ENCODE data around the gene USP11.
A peak's percentile ranks its signal among the peaks of the same experiment; 100 is the strongest.

USP11 gene

DNA sequence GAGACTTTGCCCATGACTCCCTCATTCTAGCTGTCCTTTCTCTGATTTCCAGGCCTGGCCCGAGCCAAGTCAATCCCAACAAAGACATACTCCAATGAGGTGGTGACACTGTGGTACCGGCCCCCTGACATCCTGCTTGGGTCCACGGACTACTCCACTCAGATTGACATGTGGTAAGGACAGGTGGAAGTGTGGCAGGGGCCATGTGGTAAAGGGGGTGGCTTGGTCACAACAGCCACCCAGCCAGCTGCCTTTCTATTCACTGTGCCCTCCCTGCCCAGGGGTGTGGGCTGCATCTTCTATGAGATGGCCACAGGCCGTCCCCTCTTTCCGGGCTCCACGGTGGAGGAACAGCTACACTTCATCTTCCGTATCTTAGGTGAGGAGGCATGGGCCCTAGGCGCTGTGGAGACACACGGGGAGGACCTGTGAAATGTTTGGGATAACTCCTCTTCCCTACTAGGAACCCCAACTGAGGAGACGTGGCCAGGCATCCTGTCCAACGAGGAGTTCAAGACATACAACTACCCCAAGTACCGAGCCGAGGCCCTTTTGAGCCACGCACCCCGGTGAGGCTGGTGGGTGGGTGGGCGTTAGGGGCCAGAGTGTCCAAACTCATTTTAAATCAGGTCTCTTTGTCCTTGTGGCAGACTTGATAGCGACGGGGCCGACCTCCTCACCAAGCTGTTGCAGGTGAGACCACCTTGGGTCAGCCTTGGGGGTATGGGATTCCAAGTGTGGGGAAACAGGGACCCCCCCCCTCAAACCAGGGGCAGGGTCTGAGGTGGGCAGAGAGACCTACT, 6.1 kb upstream of the USP11 start:
- DNase-seq: no peak

DNA sequence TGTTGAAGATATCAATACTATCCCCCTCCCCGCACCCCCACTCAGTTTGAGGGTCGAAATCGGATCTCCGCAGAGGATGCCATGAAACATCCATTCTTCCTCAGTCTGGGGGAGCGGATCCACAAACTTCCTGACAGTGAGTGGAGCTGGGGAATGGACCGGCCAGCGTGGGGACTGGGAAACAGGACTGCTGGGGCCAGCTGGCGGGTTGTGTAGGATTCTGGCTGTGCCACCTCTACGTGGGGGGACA, 5.5 kb upstream of the USP11 start:
- DNase-seq: no peak

DNA sequence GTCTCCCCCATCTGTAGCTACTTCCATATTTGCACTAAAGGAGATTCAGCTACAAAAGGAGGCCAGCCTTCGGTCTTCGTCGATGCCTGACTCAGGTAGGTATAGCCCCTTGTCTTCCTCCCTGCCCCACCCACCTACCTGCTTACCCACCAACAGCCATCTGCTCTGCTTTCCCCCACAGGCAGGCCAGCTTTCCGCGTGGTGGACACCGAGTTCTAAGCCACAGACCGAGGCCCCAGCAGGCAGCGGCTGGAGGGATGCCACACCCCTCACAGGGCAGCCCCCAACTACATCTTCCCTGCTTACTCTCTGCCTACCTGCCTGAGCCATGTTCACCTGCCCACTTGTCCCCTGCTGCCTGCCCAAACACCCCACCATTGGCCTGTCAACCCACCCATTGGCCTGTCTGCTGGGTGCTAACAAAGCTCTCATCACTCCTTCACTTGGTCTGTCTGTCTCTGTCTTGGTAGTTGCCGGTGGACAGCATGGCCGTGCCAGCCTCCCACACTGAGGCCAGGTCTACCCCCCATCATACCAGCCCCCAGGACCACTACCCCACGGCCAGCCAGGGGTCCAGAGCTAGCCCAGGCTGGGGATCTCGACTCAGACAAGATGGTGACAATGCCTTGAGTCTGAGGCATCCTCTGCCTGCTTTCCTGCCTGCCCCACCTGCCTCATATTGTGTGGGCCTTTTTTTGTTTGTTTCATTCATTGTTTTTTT, 4.1 kb upstream of the USP11 start:
- DNase-seq: no peak

DNA sequence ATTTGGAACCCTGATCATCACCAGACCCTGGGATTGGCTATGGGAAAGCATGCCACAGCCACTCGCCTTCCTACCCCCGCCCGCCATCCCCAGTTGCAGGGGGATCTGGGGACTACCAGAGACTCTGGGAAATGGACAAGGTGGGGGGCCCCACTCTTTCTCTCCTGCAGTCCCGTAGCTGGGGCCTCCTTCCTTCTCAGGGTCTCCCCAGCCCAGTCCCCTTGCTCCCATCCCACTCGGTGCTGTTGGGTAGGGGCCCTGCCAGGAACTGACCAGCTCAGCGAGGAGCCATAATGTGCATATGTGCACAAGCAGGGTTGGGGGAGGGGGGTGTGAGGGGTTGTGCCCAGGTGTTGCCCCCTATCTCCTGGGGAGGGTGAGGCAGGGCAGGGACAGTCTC, 3.4 kb upstream of the USP11 start:
- no peak for DNase-seq

GRCh38 chrX:47230136-47230868, 2.5 kb upstream of the USP11 start:
- no peak for DNase-seq

DNA sequence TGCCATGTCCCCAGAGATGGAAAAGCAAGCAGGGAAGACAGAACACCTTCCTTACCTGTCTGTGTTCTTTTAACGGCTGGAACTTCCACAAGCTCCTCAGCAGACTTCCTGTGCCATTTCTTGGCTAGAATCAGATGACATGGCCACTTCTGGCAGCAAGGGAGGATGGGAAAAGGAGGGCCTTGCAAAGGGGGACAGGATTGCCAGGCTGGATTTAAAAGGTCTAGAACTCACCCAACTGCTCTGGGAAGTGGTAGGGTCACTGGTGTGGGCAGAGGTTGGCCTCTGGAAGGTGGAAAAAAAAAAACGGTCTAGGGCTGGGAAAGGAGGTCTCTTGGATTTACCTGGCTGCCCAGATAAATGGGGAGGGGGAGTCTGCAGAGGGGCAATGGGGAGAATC, 1.6 kb upstream of the USP11 start:
- no peak for DNase-seq

DNA sequence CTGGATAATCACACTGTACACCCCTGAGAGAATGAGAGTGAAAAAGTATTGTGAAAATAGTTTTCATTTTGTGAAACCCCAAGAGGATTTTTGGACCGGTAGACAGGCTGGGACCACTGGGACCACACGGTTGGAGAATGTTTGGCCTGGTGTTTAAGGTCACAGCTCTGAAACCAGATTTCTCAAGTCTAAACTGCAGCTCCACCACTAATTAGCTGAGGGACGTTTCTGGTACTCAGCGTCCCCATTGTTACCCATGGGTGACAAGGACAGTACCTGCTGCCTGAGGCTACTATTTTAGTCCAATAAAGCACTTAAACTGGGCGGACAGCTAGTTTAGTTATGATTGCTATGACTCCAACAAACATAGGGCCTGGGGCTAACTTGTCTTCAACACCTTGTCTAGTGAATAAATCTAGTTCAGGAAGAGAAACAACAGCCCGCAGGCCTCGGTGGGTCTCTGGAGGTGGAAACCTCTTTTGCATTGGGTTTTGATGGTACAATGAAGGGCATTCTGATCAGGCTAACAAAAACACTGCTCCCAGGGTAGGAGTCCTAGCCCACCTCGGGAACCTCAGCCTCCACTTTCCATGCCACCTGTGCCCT, 509 bp upstream of the USP11 start:
- DNase-seq: no peak

DNA sequence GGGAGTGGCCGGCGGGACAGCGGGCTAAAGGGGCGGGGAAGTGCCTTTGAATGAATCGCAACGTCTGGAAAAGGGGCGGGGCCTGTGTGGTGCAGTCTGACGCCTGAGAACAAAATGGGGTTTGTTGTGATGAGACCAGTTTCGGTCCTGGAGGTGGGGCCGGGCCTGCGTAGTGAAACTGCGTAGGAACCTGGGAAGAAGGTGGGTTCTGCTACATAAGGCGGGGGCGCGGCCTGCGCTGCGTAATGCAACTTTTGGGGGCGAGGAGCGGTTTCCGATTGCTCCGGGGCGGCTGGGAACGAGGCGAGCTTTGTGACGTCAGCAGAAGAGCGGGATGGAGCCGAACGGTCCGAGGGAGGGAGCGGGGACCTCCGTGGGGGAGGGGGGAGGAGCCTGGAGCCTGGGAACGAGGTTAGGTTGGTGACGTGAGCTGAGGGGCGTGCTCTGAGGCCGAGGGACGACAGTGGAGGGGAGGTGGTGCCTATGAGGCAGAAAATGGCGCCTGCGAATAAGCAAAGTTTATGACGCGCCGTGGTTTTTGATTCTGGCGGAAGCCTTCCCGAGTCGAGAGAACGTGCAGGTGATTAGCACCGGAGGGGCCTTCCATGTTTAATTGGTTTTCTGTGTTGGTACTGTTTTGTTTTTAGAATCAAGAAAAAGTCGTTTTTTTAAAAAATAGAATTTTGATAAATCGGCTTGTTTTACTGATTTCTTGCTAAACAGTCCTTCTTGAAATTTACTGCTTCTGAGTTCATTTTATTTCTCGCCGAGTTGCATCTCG, 714 bp downstream of the USP11 start:
- DNase-seq: peak; percentile 90

DNA sequence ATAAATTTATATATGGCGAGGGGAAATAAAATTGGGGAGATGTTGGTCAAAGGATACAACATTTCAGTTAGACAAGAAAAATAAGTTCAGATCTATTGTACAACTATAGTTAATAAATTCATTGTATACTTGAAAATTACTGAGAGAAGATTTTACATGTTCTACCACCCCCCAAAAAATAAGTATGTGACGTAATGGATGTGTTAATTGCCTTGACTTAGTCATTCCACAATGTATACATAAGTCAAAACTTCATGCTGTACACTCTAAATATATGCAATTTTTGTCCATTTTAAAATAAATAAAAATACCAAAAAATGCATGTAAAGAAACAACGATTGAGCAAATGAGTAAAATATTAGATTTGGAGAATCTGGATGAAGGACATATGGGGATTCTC, 1.8 kb downstream of the USP11 start:
- DNase-seq: no peak

GRCh38 chrX:47235691-47236103, 2.9 kb downstream of the USP11 start:
- DNase-seq: no peak

- no peak for DNase-seq
Observed at GRCh38 chrX:47239199-47239598, 6.4 kb downstream of the USP11 start.

DNA sequence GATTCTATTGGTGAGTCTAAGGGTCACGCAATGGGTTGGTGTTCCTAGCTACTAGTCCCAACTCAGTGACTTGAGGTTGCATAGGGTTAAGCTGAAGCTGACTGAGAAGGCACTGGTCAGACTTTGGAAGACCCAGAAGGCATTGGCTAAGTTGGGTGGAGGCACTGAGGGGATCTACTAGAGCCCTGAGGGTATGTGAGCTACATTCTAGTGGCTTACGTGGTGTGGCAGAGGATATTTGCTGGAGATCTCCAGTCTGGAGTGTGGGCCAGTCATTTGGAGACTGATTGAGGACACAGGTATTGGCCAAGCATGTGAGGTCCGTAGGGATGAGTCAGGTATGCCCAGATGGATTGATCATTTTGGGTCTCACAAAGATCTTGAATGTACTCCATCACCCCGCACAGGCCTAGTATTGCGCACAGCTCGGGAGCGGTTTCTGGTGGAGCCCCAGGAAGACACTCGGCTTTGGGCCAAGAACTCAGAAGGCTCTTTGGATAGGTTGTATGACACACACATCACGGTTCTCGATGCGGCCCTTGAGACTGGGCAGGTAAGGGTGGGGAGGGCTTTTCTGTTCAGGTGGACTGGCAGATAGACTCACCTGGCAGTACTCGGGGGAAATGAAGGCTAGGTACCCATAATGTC, 7.2 kb downstream of the USP11 start:
- no peak for DNase-seq

DNA sequence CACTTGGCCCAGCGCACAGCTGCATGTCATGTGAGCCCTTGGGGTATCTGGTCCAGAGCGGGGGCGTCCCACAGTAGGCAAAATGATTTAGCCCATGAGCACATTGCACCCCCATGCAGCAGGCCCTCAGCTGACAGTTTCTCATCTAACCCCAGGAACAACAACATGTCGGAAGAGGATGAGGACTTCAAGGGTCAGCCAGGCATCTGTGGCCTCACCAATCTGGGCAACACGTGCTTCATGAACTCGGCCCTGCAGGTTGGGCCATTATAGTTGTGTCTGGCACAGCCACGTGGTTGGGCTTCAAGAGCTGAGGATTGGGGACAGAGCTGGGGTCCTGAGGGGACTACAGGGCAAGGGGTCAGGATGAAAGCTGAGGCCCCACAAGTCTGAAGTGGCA, 7.8 kb downstream of the USP11 start:
- DNase-seq: no peak

DNA sequence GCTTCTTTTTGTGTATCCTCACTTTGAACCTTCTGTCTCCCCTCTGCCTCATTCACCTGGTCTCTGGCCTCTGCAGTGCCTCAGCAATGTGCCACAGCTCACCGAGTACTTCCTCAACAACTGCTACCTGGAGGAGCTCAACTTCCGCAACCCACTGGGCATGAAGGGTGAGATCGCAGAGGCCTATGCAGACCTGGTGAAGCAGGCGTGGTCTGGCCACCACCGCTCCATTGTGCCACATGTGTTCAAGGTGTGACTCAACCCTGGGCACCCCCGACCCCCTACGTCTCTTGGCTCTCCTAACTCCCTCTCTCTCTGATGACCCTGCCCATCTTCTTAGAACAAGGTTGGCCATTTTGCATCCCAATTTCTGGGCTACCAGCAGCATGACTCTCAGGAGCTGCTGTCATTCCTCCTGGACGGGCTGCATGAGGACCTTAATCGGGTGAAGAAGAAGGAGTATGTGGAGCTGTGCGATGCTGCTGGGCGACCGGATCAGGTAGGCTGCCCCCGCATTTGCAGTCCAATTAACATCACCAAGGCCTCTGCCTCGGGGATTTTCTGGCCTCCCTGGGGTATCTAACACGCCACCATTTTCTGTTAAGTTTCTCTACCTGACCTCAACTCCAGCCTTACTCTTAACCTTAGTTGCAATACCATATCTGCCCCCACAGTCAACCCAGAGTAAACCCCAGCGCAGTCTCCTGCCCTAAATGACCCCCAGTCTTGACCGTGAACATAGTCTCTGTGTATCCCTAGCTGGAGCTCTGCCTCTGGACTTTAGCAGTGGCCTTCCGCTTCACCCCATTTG, 8.6 kb downstream of the USP11 start:
- DNase-seq: no peak

DNA sequence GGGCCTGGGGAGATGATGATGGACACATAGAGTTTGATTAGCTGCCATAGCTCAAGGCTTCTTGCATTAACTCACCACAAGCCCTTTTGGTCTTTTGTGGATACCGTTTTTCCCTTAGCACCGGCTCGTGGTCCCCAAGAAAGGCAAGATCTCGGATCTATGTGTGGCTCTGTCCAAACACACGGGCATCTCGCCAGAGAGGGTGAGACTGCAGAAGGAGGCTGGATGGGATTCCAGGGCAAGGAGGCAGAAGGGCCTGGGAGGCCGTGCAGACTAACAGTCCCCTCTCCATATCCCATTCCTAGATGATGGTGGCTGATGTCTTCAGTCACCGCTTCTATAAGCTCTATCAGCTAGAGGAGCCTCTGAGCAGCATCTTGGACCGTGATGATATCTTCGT, 9.5 kb downstream of the USP11 start:
- DNase-seq: no peak

DNA sequence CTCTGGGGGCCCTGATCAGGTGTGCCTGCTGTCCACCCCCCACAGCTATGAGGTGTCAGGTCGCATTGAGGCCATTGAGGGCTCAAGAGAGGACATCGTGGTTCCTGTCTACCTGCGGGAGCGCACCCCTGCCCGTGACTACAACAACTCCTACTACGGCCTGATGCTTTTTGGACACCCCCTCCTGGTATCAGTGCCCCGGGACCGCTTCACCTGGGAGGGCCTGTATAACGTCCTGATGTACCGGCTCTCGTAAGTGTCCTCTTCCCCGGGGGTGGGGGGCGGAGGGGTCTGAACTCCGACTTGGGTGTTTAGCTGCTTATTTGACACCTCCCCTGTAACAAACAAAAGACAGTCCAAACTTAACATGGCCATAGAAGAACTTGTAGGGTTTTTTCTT, 10.5 kb downstream of the USP11 start:
- no peak for DNase-seq

DNA sequence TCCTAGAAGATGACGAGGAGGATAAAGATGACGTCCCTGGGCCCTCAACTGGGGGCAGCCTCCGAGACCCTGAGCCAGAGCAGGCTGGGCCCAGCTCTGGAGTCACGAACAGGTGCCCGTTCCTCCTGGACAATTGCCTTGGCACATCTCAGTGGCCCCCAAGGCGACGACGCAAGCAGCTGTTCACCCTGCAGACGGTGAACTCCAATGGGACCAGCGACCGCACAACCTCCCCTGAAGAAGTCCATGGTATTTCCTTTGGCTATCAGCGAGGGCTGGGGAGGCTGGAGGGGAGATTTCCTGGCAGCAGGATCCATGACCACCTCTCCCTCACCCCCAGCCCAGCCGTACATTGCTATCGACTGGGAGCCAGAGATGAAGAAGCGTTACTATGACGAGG, 11.9 kb downstream of the USP11 start:
- DNase-seq: no peak

- DNase-seq: peak; percentile 28
Observed at GRCh38 chrX:47245156-47245555, 12.3 kb downstream of the USP11 start.

DNA sequence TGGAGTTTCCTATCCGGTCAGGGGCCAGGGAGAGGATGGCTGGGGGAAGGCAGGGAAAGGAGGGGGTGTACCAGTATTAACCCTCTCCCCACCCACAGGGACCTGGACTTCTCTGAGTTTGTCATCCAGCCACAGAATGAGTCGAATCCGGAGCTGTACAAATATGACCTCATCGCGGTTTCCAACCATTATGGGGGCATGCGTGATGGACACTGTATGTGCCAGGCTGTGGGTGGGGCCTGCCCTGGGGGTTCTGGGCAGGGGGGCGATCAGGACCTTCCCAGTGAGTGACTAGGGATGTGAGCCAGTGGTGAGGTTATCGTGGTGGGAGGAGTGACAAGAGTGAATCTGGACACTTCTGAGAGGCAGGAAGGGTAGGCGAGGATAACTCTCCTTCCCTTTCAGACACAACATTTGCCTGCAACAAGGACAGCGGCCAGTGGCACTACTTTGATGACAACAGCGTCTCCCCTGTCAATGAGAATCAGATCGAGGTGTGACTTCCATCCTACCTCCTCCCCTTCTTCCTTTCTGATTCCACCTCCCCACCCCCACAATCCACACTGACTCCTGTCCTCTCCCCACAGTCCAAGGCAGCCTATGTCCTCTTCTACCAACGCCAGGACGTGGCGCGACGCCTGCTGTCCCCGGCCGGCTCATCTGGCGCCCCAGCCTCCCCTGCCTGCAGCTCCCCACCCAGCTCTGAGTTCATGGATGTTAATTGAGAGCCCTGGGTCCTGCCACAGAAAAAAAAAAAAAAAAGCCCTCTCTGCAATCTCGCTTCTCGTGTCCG, 14.6 kb downstream of the USP11 start:
- no peak for DNase-seq

- no peak for DNase-seq
Observed at GRCh38 chrX:47247999-47248320, 15.2 kb downstream of the USP11 start.

DNA sequence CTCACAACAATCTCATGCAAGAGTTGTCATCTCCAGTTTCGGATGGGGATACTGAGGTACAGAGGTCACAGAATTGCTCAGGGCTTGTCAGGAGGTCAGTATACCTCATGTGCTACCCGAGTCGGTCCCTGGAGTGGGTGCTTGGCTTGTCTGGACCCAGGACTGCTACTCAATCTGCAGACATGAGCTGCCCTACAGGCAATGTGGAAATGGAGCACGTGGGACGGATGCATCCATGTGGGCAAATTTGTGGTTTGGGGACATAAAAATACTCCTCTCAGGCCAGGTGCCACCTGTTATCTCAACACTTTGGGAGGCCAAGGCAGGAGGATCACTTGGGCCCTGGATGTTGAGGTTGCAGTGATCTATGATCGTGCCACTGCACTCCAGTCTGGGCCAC, 15.8 kb downstream of the USP11 start:
- no peak for DNase-seq
